GM12878 (cell line): Measurements from ENCODE around the gene PRKAG3. TPM values are rescaled to one million over a fixed set of nuclear protein-coding genes. Genes with fewer than 3 reads are reported as not detected.

Source experiments
- BCL3 ChIP-seq: IDR thresholded peaks from 2 replicates; pipeline ENCODE4 v1.6.1; 2011; ENCODE audit warnings: borderline replicate concordance, low read depth, mild to moderate bottlenecking, moderate library complexity, low read length; ENCODE audit not compliant: insufficient read depth, poor library complexity, severe bottlenecking
- BMI1 ChIP-seq: fragments of 450-650 bp; IDR thresholded peaks from 2 replicates; pipeline ENCODE4 v1.6.1; 2016; ENCODE audit warnings: mild to moderate bottlenecking, moderate library complexity, borderline replicate concordance
- E2F8 ChIP-seq: fragments of 450-650 bp; IDR thresholded peaks from 2 replicates; pipeline ENCODE4 v1.6.1; 2018; ENCODE audit warnings: mild to moderate bottlenecking, low read depth, moderate library complexity; ENCODE audit not compliant: partially characterized antibody
- FOXM1 ChIP-seq: IDR thresholded peaks from 2 replicates; pipeline ENCODE4 v1.6.1; 2012; ENCODE audit warnings: low read depth, mild to moderate bottlenecking, inconsistent platforms, low read length, moderate library complexity
- GABPA ChIP-seq: IDR thresholded peaks from 2 replicates; pipeline ENCODE4 v1.6.1; 2014; ENCODE audit warnings: antibody characterized with exemption, low read depth, mild to moderate bottlenecking, inconsistent platforms
- HDAC6 ChIP-seq: fragments of 200-600 bp; sonication (generic); IDR thresholded peaks from one replicate; pipeline ENCODE4 v1.8.0; 2017; ENCODE audit warnings: antibody characterized with exemption; ENCODE audit not compliant: unreplicated experiment
- HSF1 ChIP-seq: fragments of 150-350 bp; IDR thresholded peaks from 2 replicates; pipeline ENCODE4 v1.6.1; 2014; ENCODE audit warnings: mild to moderate bottlenecking, low read depth, low read length
- KLF5 ChIP-seq: fragments of 450-650 bp; IDR thresholded peaks from 2 replicates; pipeline ENCODE4 v1.6.1; 2014; ENCODE audit warnings: mild to moderate bottlenecking; ENCODE audit not compliant: partially characterized antibody
- MEF2B ChIP-seq: fragments of 450-650 bp; IDR thresholded peaks from 2 replicates; pipeline ENCODE4 v1.6.1; 2018; ENCODE audit warnings: mild to moderate bottlenecking, moderate library complexity; ENCODE audit not compliant: partially characterized antibody, poor library complexity, severe bottlenecking
- NRF1 ChIP-seq: conservative IDR thresholded peaks from 2 replicates; pipeline ENCODE4 v1.6.1; 2011; ENCODE audit warnings: mild to moderate bottlenecking, low read depth, low read length, improper control_type of control experiment
- PAX5 ChIP-seq: IDR thresholded peaks from 2 replicates; pipeline ENCODE4 v1.6.1; 2011; ENCODE audit warnings: low read depth, low read length, borderline replicate concordance
- POLR2AphosphoS2 ChIP-seq: IDR thresholded peaks from 2 replicates; pipeline ENCODE4 v1.6.1; 2011; ENCODE audit warnings: low read depth, mild to moderate bottlenecking, low read length, improper control_type of control experiment, moderate library complexity
- RCOR1 ChIP-seq: conservative IDR thresholded peaks from 2 replicates; pipeline ENCODE4 v1.6.1; 2012; ENCODE audit warnings: low read depth, low read length, improper control_type of control experiment
- SKIL ChIP-seq: fragments of 450-650 bp; IDR thresholded peaks from 2 replicates; pipeline ENCODE4 v1.6.1; 2017; ENCODE audit warnings: mild to moderate bottlenecking, low read depth, inconsistent platforms; ENCODE audit not compliant: poor library complexity, severe bottlenecking
- STAT3 ChIP-seq: IDR thresholded peaks from 2 replicates; pipeline ENCODE4 v1.6.1; 2011; ENCODE audit warnings: low read depth, low read length, improper control_type of control experiment
- SUPT20H ChIP-seq: IDR thresholded peaks from 2 replicates; pipeline ENCODE4 v1.6.1; 2011; ENCODE audit warnings: low read depth, mild to moderate bottlenecking, low read length, moderate library complexity, borderline replicate concordance; ENCODE audit not compliant: control insufficient read depth
- TCF7 ChIP-seq: IDR thresholded peaks from 2 replicates; pipeline ENCODE4 v1.6.1; 2014; ENCODE audit warnings: antibody characterized with exemption, borderline replicate concordance
- USF2 ChIP-seq: IDR thresholded peaks from 2 replicates; pipeline ENCODE4 v1.6.1; 2011; ENCODE audit warnings: low read depth, low read length, improper control_type of control experiment, borderline replicate concordance
- WRNIP1 ChIP-seq: IDR thresholded peaks from 2 replicates; pipeline ENCODE4 v1.6.1; 2011; ENCODE audit warnings: low read depth, low read length, improper control_type of control experiment, borderline replicate concordance
- ZNF274 ChIP-seq: IDR thresholded peaks from one replicate; pipeline ENCODE4 v1.8.0; 2011; ENCODE audit not compliant: insufficient read length, insufficient read depth
- polyA plus RNA-seq, 11 experiments: library from polyadenylated mRNA; depleted of rRNA in 4 of 11; unstranded in 6 of 11; stranded (reverse) in 5 of 11; fragments of >200 nt; fragmentation: Nextera tagmentation in 4 of 11; fragmentation: Illumina TruSeq in 1 of 11; extraction: Ambion mirVana in 4 of 11; extraction: Trizol in 1 of 11; gene quantifications; 1 replicate in 1 of 11; 2 replicates in 10 of 11; pipeline versions ENCODE4 v1.2.1 to v1.2.3, GENCODE V29; 2011 to 2016; ENCODE audit warnings: inconsistent platforms in 2 of 11, missing spikeins in 2 of 11, low read depth in 1 of 11
- total RNA-seq, 4 experiments: library from RNA; depleted of rRNA in 3 of 4; stranded (reverse); fragments of >200 nt in 3 of 4; fragmentation: Illumina TruSeq in 1 of 4; extraction: Trizol in 1 of 4; gene quantifications; 2 replicates each; pipeline versions ENCODE4 v1.2.1 to v1.2.3, GENCODE V29; 2013 to 2021

Gene PRKAG3
- total and polyA plus RNA-seq, 10 of the 15 experiments (the other 5 are each of a cell fraction or from before 2014, with no cell fraction given), result 0.04 to 0.12 (median 0.06) TPM; not detected in 7

GRCh38 chr2:218880102-218880858 lies 48.7 kb upstream of the PRKAG3 start, which contains the start of gene WNT10A (continued):
- TF ChIP-seq SKIL, result peak; percentile 60
- peak; percentile 17; the same call in 1 of the 2 replicates for TF ChIP-seq PAX5
- no peak for TF ChIP-seq SUPT20H
- TF ChIP-seq NRF1, result no peak
- TF ChIP-seq RCOR1, result no peak
- TF ChIP-seq FOXM1, result no peak
- no peak for TF ChIP-seq BMI1
- TF ChIP-seq STAT3, result no peak
- TF ChIP-seq MEF2B, result peak; percentile 84
- TF ChIP-seq E2F8, result peak; percentile 48
- no peak; the same call in 1 of the 2 replicates for TF ChIP-seq USF2
- no peak for TF ChIP-seq GABPA
- TF ChIP-seq KLF5, result no peak
- peak; percentile 28 for TF ChIP-seq BCL3
- TF ChIP-seq HSF1, result no peak
- no peak for TF ChIP-seq TCF7
- TF ChIP-seq ZNF274, result no peak
- TF ChIP-seq HDAC6, result peak; percentile 5
- peak; percentile 76 for TF ChIP-seq POLR2AphosphoS2
- TF ChIP-seq WRNIP1, result no peak
